GM15510 (cell line): Measurements from ENCODE around the gene IDH3A.

Source experiments
- POLR2A ChIP-seq: IDR thresholded peaks from 3 replicates; pipeline ENCODE4 v1.6.1; 2011; ENCODE audit warnings: borderline replicate concordance; ENCODE audit not compliant: insufficient read length; ENCODE audit errors: extremely low read depth

Gene IDH3A

DNA sequence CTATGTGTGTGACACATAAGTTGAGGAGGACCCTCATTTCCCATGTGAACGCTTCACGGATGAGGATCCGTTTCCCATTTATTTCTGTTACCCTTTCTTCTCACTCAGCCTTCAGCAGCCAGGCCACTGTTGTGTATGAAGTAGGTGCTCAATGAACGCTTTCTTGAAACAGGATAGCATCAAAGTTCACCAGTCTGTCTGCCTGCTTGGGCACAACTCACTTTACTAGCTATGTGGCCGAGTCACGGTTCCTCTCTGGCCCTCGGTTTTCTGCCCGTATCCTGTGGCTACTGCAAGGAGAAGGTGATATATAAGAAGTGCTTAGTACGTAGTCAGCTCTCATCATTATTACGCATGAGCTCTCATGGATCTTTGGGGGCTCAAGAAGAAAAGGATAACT lies 62.8 kb downstream of the IDH3A start:
- no peak for TF ChIP-seq POLR2A

- TF ChIP-seq POLR2A: no peak
Observed at GRCh38 chr15:78212546-78213424, 63.6 kb downstream of the IDH3A start.

DNA sequence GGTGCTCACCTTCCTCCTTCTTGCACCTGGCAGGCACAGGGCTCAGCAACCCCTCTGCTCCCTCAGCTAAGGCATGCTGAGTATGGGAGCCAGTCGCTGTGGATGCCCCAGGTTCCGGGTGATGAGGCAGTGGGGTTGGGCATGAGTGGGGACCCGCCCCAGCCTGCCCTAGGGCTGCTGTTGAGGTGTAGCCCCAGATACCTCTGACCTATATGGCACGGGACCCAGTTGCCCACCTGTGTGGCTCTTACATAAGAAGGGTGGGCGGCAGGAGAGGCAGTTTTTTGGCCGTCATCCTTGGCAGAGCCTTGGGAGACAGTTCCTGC lies 64.2 kb downstream of the IDH3A start:
- TF ChIP-seq POLR2A: no peak

- no peak for TF ChIP-seq POLR2A
Observed at GRCh38 chr15:78213956-78214355, 64.8 kb downstream of the IDH3A start.

- no peak for TF ChIP-seq POLR2A
Observed at GRCh38 chr15:78216276-78217104, 67.3 kb downstream of the IDH3A start.

DNA sequence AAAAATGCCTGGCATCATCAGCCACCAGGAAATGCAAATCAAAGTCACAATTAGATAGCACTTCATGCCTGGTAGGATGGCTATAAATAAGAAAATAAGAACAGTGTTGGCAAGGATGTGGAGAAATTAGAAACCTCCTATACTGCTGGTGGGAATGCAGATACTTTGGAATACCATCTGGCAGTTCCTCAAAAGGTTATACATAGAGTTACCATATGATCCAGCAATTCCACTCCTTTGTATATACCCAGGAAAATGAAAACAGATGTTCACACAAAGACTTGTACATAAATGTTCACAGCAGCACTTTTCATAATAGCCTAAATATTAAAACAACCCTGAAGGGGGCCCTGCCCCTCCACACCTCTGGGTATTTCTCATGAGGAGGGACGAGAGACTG lies 71.6 kb downstream of the IDH3A start:
- no peak for TF ChIP-seq POLR2A
